GM21528 (cell line): ENCODE data around the gene BNIP3.

Experiments
- ATAC-seq: cut with Tn5 transposase; IDR thresholded peaks from one replicate; pipeline ENCODE4 v1.9.1; 2021; ENCODE audit warnings: mild to moderate bottlenecking, moderate library complexity; ENCODE audit not compliant: unreplicated experiment, low FRiP score

Gene BNIP3

GRCh38 chr10:131979821-131980270 lies 1.9 kb downstream of the BNIP3 start:
- no peak for ATAC-seq

- no peak for ATAC-seq
These were observed 2.4 kb downstream of the BNIP3 start for GRCh38 chr10:131979336-131979735.

GRCh38 chr10:131978851-131979250 lies 2.9 kb downstream of the BNIP3 start:
- no peak for ATAC-seq

- ATAC-seq: no peak
These were observed 3.4 kb downstream of the BNIP3 start for GRCh38 chr10:131978366-131978765.

- ATAC-seq: no peak
These were observed 4.2 kb downstream of the BNIP3 start for GRCh38 chr10:131977323-131978096.

- no peak for ATAC-seq
These were observed 5.9 kb downstream of the BNIP3 start for GRCh38 chr10:131975796-131976195.

GRCh38 chr10:131975003-131975402 lies 6.7 kb downstream of the BNIP3 start:
- no peak for ATAC-seq

- ATAC-seq: no peak
These were observed 7.5 kb downstream of the BNIP3 start for GRCh38 chr10:131974034-131974817.

- no peak for ATAC-seq
These were observed 8.4 kb downstream of the BNIP3 start for GRCh38 chr10:131973160-131973951.

GRCh38 chr10:131972474-131973071 lies 9.2 kb downstream of the BNIP3 start:
- ATAC-seq: no peak

- ATAC-seq: no peak
These were observed 10.1 kb downstream of the BNIP3 start for GRCh38 chr10:131971591-131971990.

GRCh38 chr10:131970946-131971345 lies 10.8 kb downstream of the BNIP3 start:
- ATAC-seq: no peak

GRCh38 chr10:131968949-131969348 lies 12.8 kb downstream of the BNIP3 start:
- ATAC-seq: no peak

- ATAC-seq: no peak
These were observed 17.4 kb downstream of the BNIP3 start for GRCh38 chr10:131964298-131964697.

GRCh38 chr10:131963811-131964210 lies 17.9 kb downstream of the BNIP3 start:
- ATAC-seq: no peak

- ATAC-seq: no peak
These were observed 18.4 kb downstream of the BNIP3 start for GRCh38 chr10:131963350-131963749.

GRCh38 chr10:131961777-131962662 lies 19.7 kb downstream of the BNIP3 start:
- ATAC-seq: no peak

GRCh38 chr10:131961047-131961776 lies 20.5 kb downstream of the BNIP3 start:
- no peak for ATAC-seq

GRCh38 chr10:131960631-131961046 lies 21.1 kb downstream of the BNIP3 start:
- ATAC-seq: no peak
